Neutrophil (primary cell): ENCODE results near the gene TAGLN.

Experiments
- H3K27ac ChIP-seq: fragments of 200-600 bp; sonication (generic); 2 replicates; pipeline ENCODE4 v1.5.1; 2016; ENCODE audit warnings: mild to moderate bottlenecking, moderate library complexity
- H3K27me3 ChIP-seq: fragments of 200-600 bp; sonication (generic); 2 replicates; pipeline ENCODE4 v1.6.0; 2016; ENCODE audit warnings: mild to moderate bottlenecking
- H3K36me3 ChIP-seq: fragments of 200-600 bp; sonication (generic); 2 replicates; pipeline ENCODE4 v1.5.1; 2017
- H3K4me1 ChIP-seq, 2 experiments: fragments of 200-600 bp in 1 of 2; sonication (generic) in 1 of 2; 1 replicate in 1 of 2; 2 replicates in 1 of 2; pipeline versions ENCODE4 v1.5.1 to v1.6.1; 2013 to 2016; ENCODE audit warnings: low read depth in 1 of 2, low read length in 1 of 2, mild to moderate bottlenecking in 1 of 2, moderate library complexity in 1 of 2; ENCODE audit not compliant: control insufficient read depth in 1 of 2, insufficient read depth in 1 of 2
- H3K4me3 ChIP-seq, 2 experiments: fragments of 200-600 bp in 1 of 2; sonication (generic) in 1 of 2; 1 replicate in 1 of 2; 2 replicates in 1 of 2; pipeline ENCODE4 v1.5.1; 2013 to 2016; ENCODE audit warnings: low read depth in 1 of 2, low read length in 1 of 2, mild to moderate bottlenecking in 1 of 2, moderate library complexity in 1 of 2
- H3K9me3 ChIP-seq: fragments of 200-600 bp; sonication (generic); 2 replicates; pipeline ENCODE4 v1.5.1; 2016
- TF ChIP-seq, protein P1 (sequence below): fragments of 200-600 bp; sonication (generic); IDR thresholded peaks from 2 replicates; pipeline ENCODE4 v1.5.1; 2016; ENCODE audit warnings: antibody characterized with exemption

TAGLN gene

DNA sequence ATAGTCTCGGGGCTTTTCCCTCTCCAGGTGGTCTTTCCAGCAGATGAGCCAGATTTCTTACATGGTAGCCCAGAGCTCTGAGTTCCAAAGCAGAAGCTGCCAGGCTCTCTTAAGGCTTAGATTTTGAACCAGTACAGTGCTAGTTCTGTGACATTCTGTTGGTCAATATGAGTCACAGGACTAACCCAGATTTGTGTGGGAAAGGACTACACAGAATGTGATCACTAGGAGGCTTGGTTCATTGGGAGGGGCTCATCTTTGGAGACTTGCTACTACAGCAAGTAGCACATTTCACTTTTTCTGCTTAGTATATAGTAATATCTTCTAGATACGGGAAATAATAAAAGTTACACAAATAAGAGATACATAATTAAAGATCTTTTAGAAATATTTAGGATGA lies 57.4 kb downstream of the TAGLN start:
- Histone ChIP-seq H3K36me3 (peaks cover 44% of the 10 kb centered on the region), H3K27me3 (no peaks in the 10 kb centered on the region)
- TF ChIP-seq, protein P1, sequence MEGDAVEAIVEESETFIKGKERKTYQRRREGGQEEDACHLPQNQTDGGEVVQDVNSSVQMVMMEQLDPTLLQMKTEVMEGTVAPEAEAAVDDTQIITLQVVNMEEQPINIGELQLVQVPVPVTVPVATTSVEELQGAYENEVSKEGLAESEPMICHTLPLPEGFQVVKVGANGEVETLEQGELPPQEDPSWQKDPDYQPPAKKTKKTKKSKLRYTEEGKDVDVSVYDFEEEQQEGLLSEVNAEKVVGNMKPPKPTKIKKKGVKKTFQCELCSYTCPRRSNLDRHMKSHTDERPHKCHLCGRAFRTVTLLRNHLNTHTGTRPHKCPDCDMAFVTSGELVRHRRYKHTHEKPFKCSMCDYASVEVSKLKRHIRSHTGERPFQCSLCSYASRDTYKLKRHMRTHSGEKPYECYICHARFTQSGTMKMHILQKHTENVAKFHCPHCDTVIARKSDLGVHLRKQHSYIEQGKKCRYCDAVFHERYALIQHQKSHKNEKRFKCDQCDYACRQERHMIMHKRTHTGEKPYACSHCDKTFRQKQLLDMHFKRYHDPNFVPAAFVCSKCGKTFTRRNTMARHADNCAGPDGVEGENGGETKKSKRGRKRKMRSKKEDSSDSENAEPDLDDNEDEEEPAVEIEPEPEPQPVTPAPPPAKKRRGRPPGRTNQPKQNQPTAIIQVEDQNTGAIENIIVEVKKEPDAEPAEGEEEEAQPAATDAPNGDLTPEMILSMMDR, result no peak

More for the DNA sequence above, 57.4 kb downstream of the TAGLN start:
- no peaks in the 10 kb centered on the region for H3K4me1 ChIP-seq
- no peak overlapping the region for H3K4me3 ChIP-seq
- H3K9me3 ChIP-seq, result no peaks in the 10 kb centered on the region
- no peak overlapping the region for H3K27ac ChIP-seq
